ENCODE results near the gene ZBTB48. TPM values are rescaled to one million over a fixed set of nuclear protein-coding genes. Genes with fewer than 3 reads are reported as not detected.

The ZBTB48 gene
- total RNA-seq, 1 donor from 2014 or later, result 39.0 TPM

DNA sequence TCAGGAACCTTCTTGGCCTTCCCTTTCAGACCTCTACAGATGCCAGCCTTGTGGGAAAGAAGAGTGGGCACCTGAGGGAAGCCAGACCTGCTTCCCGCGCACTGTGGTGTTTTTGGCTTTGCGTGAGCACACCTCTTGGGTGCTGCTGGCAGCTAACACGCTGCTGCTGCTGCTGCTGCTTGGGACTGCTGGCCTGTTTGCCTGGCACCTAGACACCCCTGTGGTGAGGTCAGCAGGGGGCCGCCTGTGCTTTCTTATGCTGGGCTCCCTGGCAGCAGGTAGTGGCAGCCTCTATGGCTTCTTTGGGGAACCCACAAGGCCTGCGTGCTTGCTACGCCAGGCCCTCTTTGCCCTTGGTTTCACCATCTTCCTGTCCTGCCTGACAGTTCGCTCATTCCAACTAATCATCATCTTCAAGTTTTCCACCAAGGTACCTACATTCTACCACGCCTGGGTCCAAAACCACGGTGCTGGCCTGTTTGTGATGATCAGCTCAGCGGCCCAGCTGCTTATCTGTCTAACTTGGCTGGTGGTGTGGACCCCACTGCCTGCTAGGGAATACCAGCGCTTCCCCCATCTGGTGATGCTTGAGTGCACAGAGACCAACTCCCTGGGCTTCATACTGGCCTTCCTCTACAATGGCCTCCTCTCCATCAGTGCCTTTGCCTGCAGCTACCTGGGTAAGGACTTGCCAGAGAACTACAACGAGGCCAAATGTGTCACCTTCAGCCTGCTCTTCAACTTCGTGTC is 995 bp upstream of the ZBTB48 start:
- TF ChIP-seq CTCF (IDR thresholded peaks at IDR 0.05; ENCODE audit: partially characterized antibody, unreplicated experiment), result no peak
- no peaks in the 10 kb centered on the region for H3K36me3 Mint-ChIP-seq (ENCODE audit: unreplicated experiment)
- peaks cover 3% of the 10 kb centered on the region for H3K9me3 Mint-ChIP-seq (ENCODE audit: unreplicated experiment)
- DNase-seq, result no peak
- peak overlapping the region; percentile 84 for H3K27ac Mint-ChIP-seq (ENCODE audit: unreplicated experiment)
- no peaks in the 10 kb centered on the region for H3K27me3 Mint-ChIP-seq (ENCODE audit: unreplicated experiment)
- peak overlapping the region; percentile 92 for H3K4me3 Mint-ChIP-seq (ENCODE audit: unreplicated experiment)
- H3K4me1 Mint-ChIP-seq (ENCODE audit: low read depth, unreplicated experiment), result peaks cover 10% of the 10 kb centered on the region

- H3K36me3 Mint-ChIP-seq (ENCODE audit: unreplicated experiment), result no peaks in the 10 kb centered on the region
- peak overlapping the region; percentile 92 for H3K4me3 Mint-ChIP-seq (ENCODE audit: unreplicated experiment)
- H3K9me3 Mint-ChIP-seq (ENCODE audit: unreplicated experiment), result peaks cover 2% of the 10 kb centered on the region
- TF ChIP-seq CTCF (IDR thresholded peaks at IDR 0.05; ENCODE audit: partially characterized antibody, unreplicated experiment), result no peak
- peak overlapping the region; percentile 84 for H3K27ac Mint-ChIP-seq (ENCODE audit: unreplicated experiment)
- DNase-seq, result no peak
- peaks cover 20% of the 10 kb centered on the region for H3K4me1 Mint-ChIP-seq (ENCODE audit: low read depth, unreplicated experiment)
- H3K27me3 Mint-ChIP-seq (ENCODE audit: unreplicated experiment), result peaks cover 2% of the 10 kb centered on the region
Measured at GRCh38 chr1:6580119-6580592, 362 bp downstream of the ZBTB48 start.

DNA sequence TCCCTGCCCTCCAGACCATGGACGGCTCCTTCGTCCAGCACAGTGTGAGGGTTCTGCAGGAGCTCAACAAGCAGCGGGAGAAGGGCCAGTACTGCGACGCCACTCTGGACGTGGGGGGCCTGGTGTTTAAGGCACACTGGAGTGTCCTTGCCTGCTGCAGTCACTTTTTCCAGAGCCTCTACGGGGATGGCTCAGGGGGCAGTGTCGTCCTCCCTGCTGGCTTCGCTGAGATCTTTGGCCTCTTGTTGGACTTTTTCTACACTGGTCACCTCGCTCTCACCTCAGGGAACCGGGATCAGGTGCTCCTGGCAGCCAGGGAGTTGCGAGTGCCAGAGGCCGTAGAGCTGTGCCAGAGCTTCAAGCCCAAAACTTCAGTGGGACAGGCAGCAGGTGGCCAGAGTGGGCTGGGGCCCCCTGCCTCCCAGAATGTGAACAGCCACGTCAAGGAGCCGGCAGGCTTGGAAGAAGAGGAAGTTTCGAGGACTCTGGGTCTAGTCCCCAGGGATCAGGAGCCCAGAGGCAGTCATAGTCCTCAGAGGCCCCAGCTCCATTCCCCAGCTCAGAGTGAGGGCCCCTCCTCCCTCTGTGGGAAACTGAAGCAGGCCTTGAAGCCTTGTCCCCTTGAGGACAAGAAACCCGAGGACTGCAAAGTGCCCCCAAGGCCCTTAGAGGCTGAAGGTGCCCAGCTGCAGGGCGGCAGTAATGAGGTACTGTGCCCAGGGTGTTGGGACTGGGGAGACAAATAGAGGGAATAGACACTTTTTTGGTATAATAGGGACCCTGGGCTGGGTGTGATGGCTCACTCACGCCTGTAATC is 1.0 kb downstream of the ZBTB48 start:
- H3K9me3 Mint-ChIP-seq (ENCODE audit: unreplicated experiment), result peaks cover 2% of the 10 kb centered on the region
- no peak overlapping the region for H3K27ac Mint-ChIP-seq (ENCODE audit: unreplicated experiment)
- no peak for DNase-seq
- no peak for TF ChIP-seq CTCF (IDR thresholded peaks at IDR 0.05; ENCODE audit: partially characterized antibody, unreplicated experiment)
- H3K4me3 Mint-ChIP-seq (ENCODE audit: unreplicated experiment), result peak overlapping the region; percentile 92
- H3K4me1 Mint-ChIP-seq (ENCODE audit: low read depth, unreplicated experiment), result peaks cover 20% of the 10 kb centered on the region
- H3K36me3 Mint-ChIP-seq (ENCODE audit: unreplicated experiment), result no peaks in the 10 kb centered on the region
- H3K27me3 Mint-ChIP-seq (ENCODE audit: unreplicated experiment), result peaks cover 2% of the 10 kb centered on the region

DNA sequence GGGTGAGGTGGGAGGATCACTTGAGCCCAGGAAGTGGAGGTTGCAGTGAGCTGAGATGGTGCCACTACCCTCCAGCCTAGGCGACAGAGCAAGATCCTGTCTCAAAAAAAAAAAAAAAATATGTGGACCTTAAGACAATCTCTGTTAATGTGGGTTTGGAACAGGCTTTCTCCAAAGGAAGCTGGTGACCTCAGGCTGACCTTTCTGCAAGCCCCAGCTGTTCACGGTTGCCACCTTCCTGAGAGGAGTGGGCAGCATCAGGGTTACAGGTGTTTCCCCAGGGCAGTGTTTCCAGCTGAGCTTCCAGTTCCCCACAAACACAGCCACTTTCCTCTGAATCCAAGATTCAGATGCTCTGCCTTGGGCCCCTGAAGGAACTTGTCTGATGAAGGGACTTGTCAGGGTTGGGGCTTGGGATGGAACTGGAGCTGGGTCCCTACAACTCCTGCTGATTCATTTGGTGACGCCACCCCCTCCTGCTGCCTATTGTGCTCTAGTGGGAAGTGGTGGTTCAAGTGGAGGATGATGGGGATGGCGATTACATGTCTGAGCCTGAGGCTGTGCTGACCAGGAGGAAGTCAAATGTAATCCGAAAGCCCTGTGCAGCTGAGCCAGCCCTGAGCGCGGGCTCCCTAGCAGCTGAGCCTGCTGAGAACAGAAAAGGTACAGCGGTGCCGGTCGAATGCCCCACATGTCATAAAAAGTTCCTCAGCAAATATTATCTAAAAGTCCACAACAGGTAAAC is 1.9 kb downstream of the ZBTB48 start:
- Mint-ChIP-seq H3K4me1 (ENCODE audit: low read depth, unreplicated experiment) (peaks cover 20% of the 10 kb centered on the region), H3K9me3 (ENCODE audit: unreplicated experiment) (peaks cover 2% of the 10 kb centered on the region), H3K4me3 (ENCODE audit: unreplicated experiment) (no peak overlapping the region), H3K36me3 (ENCODE audit: unreplicated experiment) (no peaks in the 10 kb centered on the region), H3K27ac (ENCODE audit: unreplicated experiment) (no peak overlapping the region), H3K27me3 (ENCODE audit: unreplicated experiment) (peaks cover 2% of the 10 kb centered on the region)
- no peak for TF ChIP-seq CTCF (IDR thresholded peaks at IDR 0.05; ENCODE audit: partially characterized antibody, unreplicated experiment)
- no peak for DNase-seq
